HPDE6-E6E7 (cell line): Measurements from ENCODE around the gene RAPGEF1.
"Not testable (repeated sequence)": the region's sequence is repeated elsewhere in the genome, so short reads cannot be mapped to it uniquely, and the experiment has no call there.

ENCODE experiments used
- DNase-seq: peaks from one replicate; pipeline ENCODE4 v3.0.0; 2011; ENCODE audit warnings: missing footprints; ENCODE audit errors: extremely low spot score

The RAPGEF1 gene

GRCh38 chr9:131669269-131670157, 70.4 kb downstream of the RAPGEF1 start:
- no peak for DNase-seq

- no peak for DNase-seq
Observed at GRCh38 chr9:131668439-131669268, 71.2 kb downstream of the RAPGEF1 start.

GRCh38 chr9:131668057-131668438, 71.8 kb downstream of the RAPGEF1 start:
- DNase-seq = no peak

GRCh38 chr9:131667576-131667975, 72.3 kb downstream of the RAPGEF1 start:
- DNase-seq = no peak

- DNase-seq = no peak
Observed at GRCh38 chr9:131666774-131667173, 73.1 kb downstream of the RAPGEF1 start.

GRCh38 chr9:131666029-131666428, 73.8 kb downstream of the RAPGEF1 start:
- DNase-seq = no peak

GRCh38 chr9:131663288-131663687, 76.6 kb downstream of the RAPGEF1 start:
- DNase-seq = no peak

GRCh38 chr9:131662289-131662621, 77.6 kb downstream of the RAPGEF1 start:
- not testable (repeated sequence) for DNase-seq

GRCh38 chr9:131661568-131662288, 78.1 kb downstream of the RAPGEF1 start:
- no peak for DNase-seq

GRCh38 chr9:131660466-131661405, 79.1 kb downstream of the RAPGEF1 start:
- no peak for DNase-seq

- DNase-seq = peak; percentile 87
Observed at GRCh38 chr9:131658377-131659129, 81.3 kb downstream of the RAPGEF1 start.

- DNase-seq = no peak
Observed at GRCh38 chr9:131657940-131658339, 81.9 kb downstream of the RAPGEF1 start.

GRCh38 chr9:131657456-131657855, 82.4 kb downstream of the RAPGEF1 start:
- no peak for DNase-seq

- DNase-seq = no peak
Observed at GRCh38 chr9:131657037-131657377, 82.9 kb downstream of the RAPGEF1 start.

GRCh38 chr9:131656356-131657036, 83.4 kb downstream of the RAPGEF1 start:
- no peak for DNase-seq

- not testable (repeated sequence) for DNase-seq
Observed at GRCh38 chr9:131654369-131654768, 85.5 kb downstream of the RAPGEF1 start.

GRCh38 chr9:131651599-131651998, 88.3 kb downstream of the RAPGEF1 start:
- peak; percentile 49 for DNase-seq

- no peak for DNase-seq
Observed at GRCh38 chr9:131651160-131651559, 88.7 kb downstream of the RAPGEF1 start.

GRCh38 chr9:131650254-131650653, 89.6 kb downstream of the RAPGEF1 start:
- no peak for DNase-seq

GRCh38 chr9:131649646-131650045, 90.2 kb downstream of the RAPGEF1 start:
- no peak for DNase-seq
